Measurements from ENCODE around the gene FBXO9. TPM values are rescaled to one million over a fixed set of nuclear protein-coding genes. Genes with fewer than 3 reads are reported as not detected.

Gene FBXO9
- total and polyA plus RNA-seq, 2 of the 8 experiments (the other 6 are each of a cell fraction or from before 2014, with no cell fraction given) = 41.3 to 50.9 TPM

- no peak overlapping the region for H3K9ac ChIP-seq (replicated peaks in 1 of 4; ENCODE audit: extremely low read depth in 1 of 4, low read depth in 3 of 4, low read length in 3 of 4)
- no peak for FAIRE-seq
- no peak overlapping the region for H3K18ac ChIP-seq (ENCODE audit: extremely low read depth, low read length)
Observed at GRCh38 chr6:53142810-53143209, 77.6 kb downstream of the FBXO9 start.

More at GRCh38 chr6:53142810-53143209, 77.6 kb downstream of the FBXO9 start:
- ChIA-PET CTCF (ENCODE audit: partially characterized antibody) (interaction anchor here (1.3 kb wide), 1 partner anchor 9 kb away, joined by 11 read pairs; no protein-coding TSS in a partner anchor), POLR2A (ENCODE audit: partially characterized antibody) (no interaction called here)
- no peak overlapping the region for H4K5ac ChIP-seq (ENCODE audit: insufficient read length, low read depth, low read length)
- H2BK20ac ChIP-seq (ENCODE audit: low read length) = no peak overlapping the region
- no peak overlapping the region for H3K23ac ChIP-seq (ENCODE audit: insufficient read length)
- H2AK5ac ChIP-seq (ENCODE audit: low read depth, low read length) = no peak overlapping the region
- H3K4ac ChIP-seq (replicated peaks; ENCODE audit: insufficient read length, low read depth, low read length) = no peak overlapping the region
- H3K79me1 ChIP-seq (ENCODE audit: low read depth, low read length) = no peaks in the 10 kb centered on the region
- TF ChIP-seq, protein P1, sequence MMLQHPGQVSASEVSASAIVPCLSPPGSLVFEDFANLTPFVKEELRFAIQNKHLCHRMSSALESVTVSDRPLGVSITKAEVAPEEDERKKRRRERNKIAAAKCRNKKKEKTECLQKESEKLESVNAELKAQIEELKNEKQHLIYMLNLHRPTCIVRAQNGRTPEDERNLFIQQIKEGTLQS (IDR thresholded peaks at IDR 0.05; ENCODE audit: insufficient read depth, low read depth, low read length) = no peak
- TF ChIP-seq EGR1 (IDR thresholded peaks at IDR 0.05; ENCODE audit: borderline replicate concordance, low read depth, low read length) = no peak
- TF ChIP-seq RFX5 (IDR thresholded peaks at IDR 0.05; ENCODE audit: borderline replicate concordance, low read depth, low read length) = no peak
- no peak for TF ChIP-seq JUND (IDR thresholded peaks at IDR 0.05; ENCODE audit: low read length)
- TF ChIP-seq EZH2 (IDR thresholded peaks at IDR 0.05; ENCODE audit: low read depth, low read length, severe bottlenecking) = no peak
- no peak for TF ChIP-seq JUN (IDR thresholded peaks at IDR 0.05; ENCODE audit: low read depth, low read length)
- TF ChIP-seq RNF2 (IDR thresholded peaks at IDR 0.05; ENCODE audit: borderline replicate concordance, low read depth, low read length, missing control alignments, poor library complexity, severe bottlenecking) = no peak
- TF ChIP-seq SRF (IDR thresholded peaks at IDR 0.05; ENCODE audit: low read depth, low read length) = no peak
- no peak for TF ChIP-seq HDAC2 (IDR thresholded peaks at IDR 0.05; ENCODE audit: borderline replicate concordance in 1 of 2, low read depth in 2 of 2, low read length in 2 of 2)
- TF ChIP-seq BRCA1 (IDR thresholded peaks at IDR 0.05; ENCODE audit: low read depth, low read length) = no peak
- no peak for TF ChIP-seq POU5F1 (IDR thresholded peaks at IDR 0.05; ENCODE audit: low read depth, low read length)
- no peak for TF ChIP-seq CTBP2 (IDR thresholded peaks at IDR 0.05; ENCODE audit: borderline replicate concordance, insufficient read depth, insufficient read length, low read length)
- no peak for TF ChIP-seq TBP (IDR thresholded peaks at IDR 0.05; ENCODE audit: low read depth, low read length)
- no peak overlapping the region for H3K4me2 ChIP-seq (ENCODE audit: insufficient read depth in 1 of 2, low read depth in 2 of 2, low read length in 2 of 2)
- no peaks in the 10 kb centered on the region for H3K23me2 ChIP-seq (ENCODE audit: low read depth, low read length)
- no peak overlapping the region for H3K27ac ChIP-seq (ENCODE audit: low read depth, low read length)
- no peaks in the 10 kb centered on the region for H4K20me1 ChIP-seq (replicated peaks in 1 of 2; ENCODE audit: control insufficient read depth in 1 of 2, insufficient read depth in 2 of 2, low read length in 2 of 2)
- no peaks in the 10 kb centered on the region for H3K9me3 ChIP-seq (ENCODE audit: insufficient read depth in 2 of 2, low read depth in 1 of 2, low read length in 1 of 2)
- no peaks in the 10 kb centered on the region for H3K27me3 ChIP-seq (replicated peaks in 1 of 4; ENCODE audit: control insufficient read depth in 3 of 4, extremely low read depth in 1 of 4, insufficient read depth in 3 of 4, low read length in 3 of 4)
- H3K56ac ChIP-seq (replicated peaks; ENCODE audit: insufficient read length, low read depth, low read length) = no peak overlapping the region
- no peak overlapping the region for H2BK5ac ChIP-seq (ENCODE audit: low read depth, low read length)
- WGBS, 2 experiments (ENCODE audit: extremely low coverage in 1 of 2, insufficient coverage in 1 of 2, insufficient read length in 1 of 2, insufficient replicate concordance in 2 of 2, low coverage in 1 of 2, low lambda C conversion rate in 2 of 2, missing lambda C conversion rate in 1 of 2) = 91% methylated on average over 3 of the region's 3 CpGs; no CpG with 5 or more reads in 1 of the 2 experiments
- no peak overlapping the region for H3K4me3 ChIP-seq (ENCODE audit: extremely low read depth in 1 of 4, insufficient read depth in 2 of 4, low read depth in 3 of 4, low read length in 4 of 4)
- H4K8ac ChIP-seq (ENCODE audit: extremely low read depth, insufficient read depth, low read length) = no peak overlapping the region
- no peak overlapping the region for H4K91ac ChIP-seq (replicated peaks; ENCODE audit: insufficient read length, low read length)
- H3K36me3 ChIP-seq (ENCODE audit: control insufficient read depth in 2 of 4, insufficient read depth in 4 of 4, low read length in 3 of 4) = no peaks in the 10 kb centered on the region
- H2BK15ac ChIP-seq (ENCODE audit: low read length) = no peak overlapping the region
- H3K4me1 ChIP-seq (replicated peaks in 1 of 4; ENCODE audit: control insufficient read depth in 3 of 4, insufficient read depth in 4 of 4, low read length in 3 of 4) = peaks cover 0 to 4% (median 0%) of the 10 kb centered on the region in 4 experiments; a peak in 2 of 7 replicates
- H2BK12ac ChIP-seq (ENCODE audit: low read depth, low read length) = no peak overlapping the region
- DNase-seq (ENCODE audit: low read depth in 1 of 2, low spot score in 2 of 2) = no peak
- H2BK120ac ChIP-seq (replicated peaks; ENCODE audit: low read depth, low read length) = no peak overlapping the region
- no peak overlapping the region for H3K14ac ChIP-seq (ENCODE audit: insufficient read length)
- H3K79me2 ChIP-seq (ENCODE audit: control insufficient read depth in 1 of 2, insufficient read depth in 2 of 2, low read length in 2 of 2) = no peaks in the 10 kb centered on the region
- H2AFZ ChIP-seq (ENCODE audit: low read length) = no peak overlapping the region
